NCI-H748 (cell line): ENCODE results near the gene MIXL1.
"Not testable (repeated sequence)": the region's sequence is repeated elsewhere in the genome, so short reads cannot be mapped to it uniquely, and the experiment has no call there.

Experiments used
- DNase-seq: peaks from one replicate; lab custom pipeline; 2025; ENCODE audit not compliant: unreplicated experiment; lab: John Stamatoyannopoulos, UW

The MIXL1 gene

GRCh38 chr1:226223157-226223785 is at the start of gene MIXL1:
TSS of gene MIXL1 (plus strand) at chr1:226223664. CDS start at chr1:226223682, 18 bp downstream.
- DNase-seq = peak; percentile 31

- DNase-seq = no peak
Measured at GRCh38 chr1:226176870-226177269, 46.6 kb upstream of the MIXL1 start.

- no peak for DNase-seq
Measured at GRCh38 chr1:226181996-226182714, 41.3 kb upstream of the MIXL1 start.

- no peak for DNase-seq
Measured at GRCh38 chr1:226185141-226186036, 38.1 kb upstream of the MIXL1 start.

- peak; percentile 91 for DNase-seq
Measured at GRCh38 chr1:226186124-226187018, 37.1 kb upstream of the MIXL1 start, which contains the start of gene ACBD3. TSS of gene ACBD3 (minus strand) at chr1:226186741. CDS start at chr1:226186675, 66 bp downstream.

- DNase-seq = no peak
Measured at GRCh38 chr1:226187019-226187322, 36.5 kb upstream of the MIXL1 start.

GRCh38 chr1:226187380-226187779 is 36.1 kb upstream of the MIXL1 start:
- DNase-seq = no peak

GRCh38 chr1:226195144-226195543 is 28.3 kb upstream of the MIXL1 start:
- DNase-seq = no peak

- DNase-seq = no peak
Measured at GRCh38 chr1:226199971-226200370, 23.5 kb upstream of the MIXL1 start.

- DNase-seq = peak; percentile 3
Measured at GRCh38 chr1:226201029-226201593, 22.4 kb upstream of the MIXL1 start.

GRCh38 chr1:226202246-226202645 is 21.2 kb upstream of the MIXL1 start:
- DNase-seq = no peak

GRCh38 chr1:226202666-226203065 is 20.8 kb upstream of the MIXL1 start:
- not testable (repeated sequence) for DNase-seq

GRCh38 chr1:226203240-226203639 is 20.2 kb upstream of the MIXL1 start:
- DNase-seq = no peak

GRCh38 chr1:226203655-226204054 is 19.8 kb upstream of the MIXL1 start:
- no peak for DNase-seq

GRCh38 chr1:226204198-226204597 is 19.3 kb upstream of the MIXL1 start:
- no peak for DNase-seq

GRCh38 chr1:226207048-226207447 is 16.4 kb upstream of the MIXL1 start:
- DNase-seq = no peak

GRCh38 chr1:226209307-226210059 is 14.0 kb upstream of the MIXL1 start:
- DNase-seq = no peak

GRCh38 chr1:226210571-226211176 is 12.8 kb upstream of the MIXL1 start:
- DNase-seq = no peak

GRCh38 chr1:226211181-226211821 is 12.2 kb upstream of the MIXL1 start:
- no peak for DNase-seq
